Stimulated activated naive CD4-positive, alpha-beta T cell treated with Interleukin-2 at 50 U/mL for 16 hours (primary cell): ENCODE measurements around the gene CERK.
"Not testable (repeated sequence)": the region's sequence is repeated elsewhere in the genome, so short reads cannot be mapped to it uniquely, and the experiment has no call there.

Source experiments
- DNase-seq: peaks from one replicate; lab custom pipeline; 2025; lab: John Stamatoyannopoulos, UW

The CERK gene, protein sequence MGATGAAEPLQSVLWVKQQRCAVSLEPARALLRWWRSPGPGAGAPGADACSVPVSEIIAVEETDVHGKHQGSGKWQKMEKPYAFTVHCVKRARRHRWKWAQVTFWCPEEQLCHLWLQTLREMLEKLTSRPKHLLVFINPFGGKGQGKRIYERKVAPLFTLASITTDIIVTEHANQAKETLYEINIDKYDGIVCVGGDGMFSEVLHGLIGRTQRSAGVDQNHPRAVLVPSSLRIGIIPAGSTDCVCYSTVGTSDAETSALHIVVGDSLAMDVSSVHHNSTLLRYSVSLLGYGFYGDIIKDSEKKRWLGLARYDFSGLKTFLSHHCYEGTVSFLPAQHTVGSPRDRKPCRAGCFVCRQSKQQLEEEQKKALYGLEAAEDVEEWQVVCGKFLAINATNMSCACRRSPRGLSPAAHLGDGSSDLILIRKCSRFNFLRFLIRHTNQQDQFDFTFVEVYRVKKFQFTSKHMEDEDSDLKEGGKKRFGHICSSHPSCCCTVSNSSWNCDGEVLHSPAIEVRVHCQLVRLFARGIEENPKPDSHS

GRCh38 chr22:46737976-46738646, at the start of gene CERK:
TSS of gene CERK (minus strand) at chr22:46738252. CDS start at chr22:46738148, 104 bp downstream.
- DNase-seq = peak; percentile 64

- DNase-seq = no peak
These were observed 45.7 kb upstream of the CERK start for GRCh38 chr22:46783721-46784120.

GRCh38 chr22:46782200-46782599, 44.1 kb upstream of the CERK start:
- DNase-seq = not testable (repeated sequence)

DNA sequence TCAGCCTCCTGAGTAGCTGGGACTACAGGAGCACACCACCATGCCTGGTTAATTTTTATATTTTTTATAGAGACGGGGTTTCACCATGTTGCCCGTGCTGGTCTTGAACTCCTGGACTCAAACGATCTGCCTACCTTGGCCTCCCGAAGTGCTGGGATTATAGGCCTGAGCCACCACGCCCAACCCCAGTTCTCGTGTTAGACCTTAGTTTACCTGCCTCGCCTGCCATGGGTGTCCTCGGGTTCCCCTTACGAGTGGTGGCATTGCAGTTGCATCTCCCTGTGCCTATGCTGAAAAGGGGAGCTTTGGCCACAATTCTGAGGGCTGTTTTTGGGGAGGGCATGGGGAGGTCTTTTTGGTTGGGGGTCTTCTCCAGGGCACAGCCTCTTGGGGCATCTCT, 43.2 kb upstream of the CERK start:
- DNase-seq = no peak

DNA sequence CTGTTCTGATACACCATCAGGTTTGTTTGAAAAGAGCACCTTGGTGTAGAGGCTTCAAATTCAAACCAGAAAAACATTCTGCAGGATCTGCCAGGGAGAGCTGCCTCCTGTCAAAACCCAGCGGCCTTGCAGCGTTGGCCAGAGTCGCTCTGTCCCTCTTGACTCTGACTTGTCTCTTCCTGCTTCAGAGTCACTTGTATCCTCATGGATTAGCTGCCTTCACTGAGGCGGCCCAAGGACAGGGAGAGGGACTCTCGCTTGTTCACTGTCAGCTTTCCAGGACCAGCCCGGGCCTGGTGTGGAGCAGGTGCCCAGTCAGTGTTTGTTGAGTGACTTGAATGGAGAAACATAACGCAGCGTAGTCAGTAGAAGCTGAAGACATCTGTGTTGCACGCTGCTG, 42.4 kb upstream of the CERK start:
- DNase-seq = no peak

- DNase-seq = no peak
These were observed 41.6 kb upstream of the CERK start for GRCh38 chr22:46779651-46780050.

DNA sequence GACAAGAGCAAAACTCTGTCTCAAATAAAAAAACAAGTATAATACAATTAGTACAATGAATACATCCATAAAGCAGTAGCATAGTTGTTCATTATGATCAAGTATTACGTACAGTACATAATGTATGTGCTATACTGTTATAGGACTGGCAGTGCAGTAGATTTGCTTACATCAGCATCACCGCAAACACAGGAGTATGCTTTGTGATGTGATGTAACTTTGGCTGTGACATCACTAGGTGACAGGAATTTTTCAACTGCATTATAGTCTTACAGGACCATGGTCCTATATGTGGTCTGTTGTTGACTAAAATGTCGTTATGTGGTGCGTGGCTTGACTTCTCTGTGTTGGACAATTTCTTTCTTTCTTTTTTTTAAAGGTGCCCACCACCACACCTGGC, 41.0 kb upstream of the CERK start:
- DNase-seq = no peak

DNA sequence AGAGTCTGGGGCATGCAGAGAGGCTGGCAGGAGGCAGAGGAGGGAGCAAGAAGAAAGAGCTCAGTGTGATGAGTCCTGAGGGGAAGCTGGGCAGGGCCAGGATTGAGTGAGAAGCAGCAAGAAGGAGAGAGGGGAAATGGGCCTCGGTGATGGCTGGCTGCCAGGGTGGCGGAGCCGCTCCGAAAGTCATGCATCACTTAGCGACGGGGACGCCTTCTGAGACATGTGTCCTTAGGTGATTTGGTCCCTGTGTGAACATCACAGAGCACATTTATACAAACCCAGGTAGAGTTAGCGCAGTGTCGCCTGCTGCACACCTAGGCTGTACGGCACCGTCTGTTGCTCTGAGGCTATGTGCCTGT, 39.5 kb upstream of the CERK start:
- peak; percentile 16 for DNase-seq

GRCh38 chr22:46776876-46777608, 39.0 kb upstream of the CERK start:
- no peak for DNase-seq

- DNase-seq = no peak
These were observed 38.1 kb upstream of the CERK start for GRCh38 chr22:46775850-46776826.

GRCh38 chr22:46774980-46775849, 37.2 kb upstream of the CERK start:
- no peak for DNase-seq

DNA sequence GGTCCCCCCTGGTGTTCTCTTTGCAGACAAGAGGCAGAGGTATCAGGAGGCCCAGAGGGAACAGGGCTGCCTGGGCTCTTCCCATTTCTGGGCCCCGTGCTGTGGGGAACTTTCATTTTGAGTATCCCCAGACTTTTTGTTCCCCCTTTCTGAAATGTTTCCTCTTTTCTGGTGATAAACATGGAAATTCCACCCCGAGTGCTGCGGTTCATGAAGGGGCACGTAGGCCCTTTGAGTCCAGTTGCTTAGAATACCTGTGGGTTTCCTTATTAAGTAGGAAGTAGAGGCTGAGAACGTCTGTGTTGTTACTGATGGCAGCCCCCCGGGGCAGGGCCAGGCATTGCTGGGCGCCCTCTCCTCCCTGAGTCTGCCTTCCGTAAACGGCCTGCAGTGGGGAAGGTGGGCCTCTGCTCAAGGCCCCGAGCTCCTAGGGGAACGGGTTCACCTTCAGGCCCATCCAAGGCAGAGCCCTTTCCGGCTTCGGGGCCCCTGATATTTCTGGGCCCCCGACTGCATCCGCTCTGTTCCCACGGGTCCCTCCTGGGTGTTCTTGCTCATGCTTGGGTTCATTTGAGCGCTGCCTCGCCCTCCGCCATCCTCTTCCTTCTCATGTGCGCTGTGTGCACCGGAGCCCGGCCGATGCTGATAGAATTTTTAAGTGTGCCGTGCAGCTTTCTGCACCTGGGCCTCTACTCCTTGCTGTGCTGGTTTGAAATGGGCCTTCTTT, 36.4 kb upstream of the CERK start:
- no peak for DNase-seq

GRCh38 chr22:46773076-46773475, 35.0 kb upstream of the CERK start:
- DNase-seq = no peak

DNA sequence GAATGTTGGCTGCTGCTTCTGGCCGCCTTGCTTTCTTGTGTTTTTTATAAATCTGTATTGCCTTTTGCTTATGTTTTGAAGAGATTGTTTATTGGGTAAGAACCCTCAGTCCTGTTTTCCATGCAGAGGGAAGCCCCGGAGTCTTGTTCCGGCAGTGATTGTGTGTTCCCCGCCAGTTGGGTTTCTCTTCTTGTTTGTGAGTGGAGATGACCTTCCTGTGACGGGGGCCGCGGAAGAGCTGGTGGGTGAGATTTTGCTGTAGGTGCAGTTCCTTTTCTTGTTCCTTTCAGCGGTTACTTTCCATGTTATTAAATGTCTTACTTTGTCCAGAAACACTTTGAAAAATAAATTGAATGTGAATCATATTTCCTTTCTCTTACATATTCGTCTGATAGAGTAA, 32.7 kb upstream of the CERK start:
- DNase-seq = no peak

DNA sequence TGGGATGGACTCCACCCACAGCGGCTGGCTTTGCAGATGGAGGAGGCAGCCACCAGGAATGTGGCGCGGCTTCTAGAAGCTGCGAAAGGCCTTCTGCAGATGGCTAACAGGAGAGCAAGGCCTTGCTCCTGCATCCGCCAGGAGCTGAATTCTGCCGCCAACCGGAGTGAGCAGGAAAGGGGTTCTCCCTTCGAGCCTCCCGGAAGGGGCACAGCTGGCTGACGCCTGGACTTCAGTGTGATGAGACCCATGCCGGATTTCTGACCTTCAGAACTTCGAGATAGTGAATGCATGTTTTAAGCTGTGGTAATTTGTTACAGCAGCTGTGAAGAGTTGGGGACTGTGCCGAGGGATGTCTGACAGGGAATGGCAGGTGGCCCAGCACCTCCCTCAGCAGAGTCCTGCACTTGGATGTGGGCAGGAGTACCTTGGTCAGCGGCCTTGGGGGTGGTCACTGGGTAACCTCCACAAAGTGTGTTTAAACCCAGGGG, 32.1 kb upstream of the CERK start:
- no peak for DNase-seq

DNA sequence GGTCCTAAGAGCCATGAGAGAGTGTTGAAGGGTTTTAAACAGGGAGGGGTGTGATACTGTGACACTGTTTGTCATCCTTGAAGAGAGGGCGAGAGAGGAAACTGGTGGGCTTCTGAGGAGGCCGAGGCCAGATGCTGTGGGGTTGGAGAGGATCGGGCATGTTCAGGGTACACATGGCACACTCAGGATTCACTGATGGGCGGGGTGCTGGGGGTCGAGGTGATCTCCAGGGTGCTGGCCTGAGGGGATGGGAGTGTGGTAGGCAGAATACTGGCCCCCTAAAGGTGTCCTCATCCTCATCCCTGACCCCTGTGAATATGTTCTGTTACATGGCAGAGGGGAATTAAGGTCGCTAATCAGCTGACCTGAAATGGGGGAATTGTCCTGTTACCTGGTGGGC, 31.7 kb upstream of the CERK start:
- DNase-seq = no peak

GRCh38 chr22:46769191-46769675, 31.2 kb upstream of the CERK start:
- DNase-seq = no peak

GRCh38 chr22:46767249-46767985, 29.4 kb upstream of the CERK start:
- DNase-seq = no peak

DNA sequence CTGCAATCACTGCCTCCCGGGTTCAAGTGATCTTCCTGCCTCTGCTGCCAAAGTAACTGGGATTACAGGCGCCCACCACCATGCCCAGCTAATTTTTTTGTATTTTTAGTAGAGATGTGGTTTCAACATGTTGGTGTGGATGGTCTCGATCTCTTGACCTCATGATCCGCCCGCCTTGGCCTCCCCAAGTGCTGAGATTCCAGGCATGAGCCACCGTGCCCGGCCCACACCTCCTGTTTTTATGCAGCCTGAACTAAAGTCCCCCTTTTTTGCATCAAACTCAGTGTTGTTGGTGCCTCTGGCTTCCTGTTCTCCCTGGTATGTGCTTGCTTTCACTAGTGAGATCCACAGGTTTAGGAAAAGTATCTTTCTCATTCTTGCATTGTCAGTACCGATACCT, 28.6 kb upstream of the CERK start:
- no peak for DNase-seq
